ENCODE results near the gene UGT2B17. TPM values are rescaled to one million over a fixed set of nuclear protein-coding genes. Genes with fewer than 3 reads are reported as not detected.
"Not testable (repeated sequence)": the region's sequence is repeated elsewhere in the genome, so short reads cannot be mapped to it uniquely, and the experiment has no call there.

Gene UGT2B17
- total and polyA plus RNA-seq, 2 of the 4 experiments (the other 2 are of a cell fraction) = not detected

DNA sequence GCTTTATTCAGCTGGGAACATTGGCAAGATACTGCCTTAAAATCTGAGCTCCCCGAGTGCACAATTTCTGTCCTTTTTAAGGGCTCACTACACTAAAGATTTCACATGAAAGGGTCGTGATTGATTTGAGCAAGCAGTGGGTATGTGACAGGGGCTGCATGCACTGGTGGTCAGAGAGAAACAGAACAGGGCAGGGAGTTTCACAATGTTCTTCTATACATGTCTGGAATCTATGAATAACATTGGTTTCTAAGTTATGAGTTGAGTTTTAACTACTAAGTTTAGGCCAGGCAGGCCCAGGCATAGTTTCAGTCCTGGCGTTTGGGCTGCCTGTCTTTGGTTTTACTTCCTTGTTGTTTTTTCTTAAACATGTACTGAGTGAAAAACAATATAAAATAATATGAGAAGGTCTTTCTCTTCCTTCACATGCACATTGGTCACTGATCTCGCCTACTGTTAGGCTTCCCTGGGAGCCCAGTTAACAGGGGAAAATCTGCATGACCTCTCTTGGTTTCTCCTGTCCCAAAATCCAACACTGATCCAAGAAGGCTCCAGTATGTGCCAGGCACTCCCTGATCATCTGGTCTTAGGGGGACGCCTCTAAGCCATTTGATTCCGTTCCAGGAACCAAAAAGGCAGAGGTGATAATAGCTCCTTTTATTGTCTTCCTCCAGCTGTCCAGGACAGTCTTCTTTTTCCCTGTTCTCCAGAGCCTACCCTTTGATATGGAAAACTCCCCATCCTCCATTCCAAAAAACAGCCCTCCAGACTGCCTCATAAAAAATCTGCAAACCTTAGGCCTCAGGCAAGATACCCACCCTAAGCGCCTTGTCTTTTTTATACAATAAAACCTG lies at the start of gene UGT2B17 (continued):
- TF ChIP-seq MXI1 (IDR thresholded peaks at IDR 0.05; ENCODE audit: borderline replicate concordance, low read depth, low read length) (no peak), POLR2A (IDR thresholded peaks at IDR 0.05; ENCODE audit: low read depth, low read length) (no peak)

DNA sequence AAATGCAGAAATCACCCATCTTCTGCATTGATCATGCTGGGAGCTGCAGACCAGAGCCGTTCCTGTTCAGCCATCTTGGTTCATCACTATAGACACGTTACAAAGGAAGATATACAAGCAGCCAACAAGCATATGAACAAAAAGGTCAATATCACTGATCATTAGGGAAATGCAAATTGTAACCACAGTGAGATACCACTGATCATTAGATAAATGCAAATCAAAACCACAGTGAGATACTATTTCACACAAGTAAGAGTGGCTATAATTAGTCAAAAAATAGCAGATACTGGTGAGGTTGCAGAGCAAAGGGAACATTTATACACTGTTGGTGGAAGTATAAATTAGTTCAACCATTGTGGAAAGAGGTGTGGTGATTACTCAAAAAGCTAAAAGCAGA lies 46.6 kb upstream of the UGT2B17 start:
- H3K27ac ChIP-seq (ENCODE audit: insufficient read depth, low read length); H3K9me3 ChIP-seq (ENCODE audit: control insufficient read depth, insufficient read depth, low read length); H3K18ac ChIP-seq (ENCODE audit: low read depth, low read length); intact Hi-C loops (cut with micrococcal nuclease); H3K4ac ChIP-seq (ENCODE audit: low read depth, low read length); in situ Hi-C loops (cut with MboI; ENCODE audit: low sequenced_read_pairs); H3K4me2 ChIP-seq (ENCODE audit: low read depth, low read length); H3K79me1 ChIP-seq (ENCODE audit: low read depth in 1 of 2, low read length in 2 of 2); POLR2A ChIA-PET (ENCODE audit: unreplicated experiment); H2BK20ac ChIP-seq (ENCODE audit: low read depth, low read length); H4K91ac ChIP-seq (ENCODE audit: insufficient read depth, low read depth, low read length); H2BK15ac ChIP-seq (ENCODE audit: low read depth, low read length); H2AK9ac ChIP-seq (replicated peaks; ENCODE audit: low read depth, low read length, poor library complexity); BruUV-seq (replicated peaks); H3K4me1 ChIP-seq (ENCODE audit: control insufficient read depth, insufficient read depth, low read length); H3K27me3 ChIP-seq (ENCODE audit: control insufficient read depth, insufficient read depth, low read length); H3K9me1 ChIP-seq (ENCODE audit: insufficient read depth, low read length); DNase-seq; H3K9ac ChIP-seq (ENCODE audit: low read depth, low read length); H4K8ac ChIP-seq (ENCODE audit: low read depth in 2 of 2, low read length in 2 of 2); ATAC-seq (ENCODE audit: low read depth); CTCF ChIA-PET; H2BK120ac ChIP-seq (ENCODE audit: low read depth, low read length); H3K4me3 ChIP-seq (ENCODE audit: insufficient read depth, low read depth, low read length); H3K36me3 ChIP-seq (ENCODE audit: control insufficient read depth, insufficient read depth, low read length); H3K23ac ChIP-seq (ENCODE audit: low read depth, low read length); H4K20me1 ChIP-seq (ENCODE audit: insufficient read depth, low read length); H2AFZ ChIP-seq (replicated peaks; ENCODE audit: low read length, poor library complexity); H3K56ac ChIP-seq (ENCODE audit: extremely low read depth, insufficient read depth, low read length); H4K5ac ChIP-seq (ENCODE audit: low read depth, low read length); H2AK5ac ChIP-seq (ENCODE audit: low read depth, low read length); dilution Hi-C loops (cut with HindIII; ENCODE audit: low sequenced_read_pairs, unreplicated experiment); H2BK5ac ChIP-seq (ENCODE audit: low read depth, low read length, poor library complexity, severe bottlenecking); H3K14ac ChIP-seq (replicated peaks; ENCODE audit: low read depth, low read length): not testable (repeated sequence)
- WGBS, 2 experiments (ENCODE audit: extremely low coverage in 2 of 2, insufficient read length in 1 of 2) = no CpG with 5 or more reads among the region's 2 CpGs
